NCI-H510A (cell line): ENCODE results near the gene CCT7.

Source experiments
- DNase-seq: peaks from one replicate; lab custom pipeline; 2025; lab: John Stamatoyannopoulos, UW

CCT7 gene

DNA sequence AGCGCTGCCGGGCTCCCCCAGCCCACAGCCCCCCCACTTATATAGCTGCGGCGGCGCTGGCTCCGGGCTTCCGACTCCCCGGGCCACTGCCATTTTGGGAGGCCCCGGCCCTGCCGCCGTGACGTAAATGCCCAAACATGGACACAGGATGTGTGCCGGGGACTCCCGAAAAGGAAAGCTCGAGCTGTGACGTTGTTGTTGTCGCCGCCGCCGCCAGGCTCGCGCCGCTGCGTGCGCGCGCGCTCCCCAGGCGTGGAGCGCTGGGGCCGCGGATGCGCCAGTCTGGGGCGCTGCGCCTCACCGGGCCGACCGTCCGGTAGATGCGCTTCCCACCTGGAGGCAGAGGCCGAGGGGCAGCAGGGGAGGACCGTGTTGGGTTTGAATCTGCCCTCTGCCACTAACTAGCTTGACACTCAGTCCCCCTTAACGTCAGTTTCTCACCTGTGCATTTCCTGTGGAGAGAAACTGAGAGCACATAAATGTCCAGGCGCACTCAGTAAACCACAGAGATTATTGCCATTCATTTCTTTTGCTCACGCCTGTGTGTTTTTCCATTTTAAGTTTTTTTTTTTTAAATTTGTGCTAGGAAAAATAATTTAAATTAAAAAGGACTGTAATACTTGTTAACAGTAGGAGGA lies 59.5 kb downstream of the CCT7 start, which contains the start of gene EGR4:
Gene EGR4, minus strand, starts transcription at position 15 of the 638 bp plus-strand sequence. CDS start 231 bp downstream, outside the sequence.
- DNase-seq, result peak; percentile 89

- no peak for DNase-seq
These were observed 60.1 kb downstream of the CCT7 start for GRCh38 chr2:73294239-73294638.

DNA sequence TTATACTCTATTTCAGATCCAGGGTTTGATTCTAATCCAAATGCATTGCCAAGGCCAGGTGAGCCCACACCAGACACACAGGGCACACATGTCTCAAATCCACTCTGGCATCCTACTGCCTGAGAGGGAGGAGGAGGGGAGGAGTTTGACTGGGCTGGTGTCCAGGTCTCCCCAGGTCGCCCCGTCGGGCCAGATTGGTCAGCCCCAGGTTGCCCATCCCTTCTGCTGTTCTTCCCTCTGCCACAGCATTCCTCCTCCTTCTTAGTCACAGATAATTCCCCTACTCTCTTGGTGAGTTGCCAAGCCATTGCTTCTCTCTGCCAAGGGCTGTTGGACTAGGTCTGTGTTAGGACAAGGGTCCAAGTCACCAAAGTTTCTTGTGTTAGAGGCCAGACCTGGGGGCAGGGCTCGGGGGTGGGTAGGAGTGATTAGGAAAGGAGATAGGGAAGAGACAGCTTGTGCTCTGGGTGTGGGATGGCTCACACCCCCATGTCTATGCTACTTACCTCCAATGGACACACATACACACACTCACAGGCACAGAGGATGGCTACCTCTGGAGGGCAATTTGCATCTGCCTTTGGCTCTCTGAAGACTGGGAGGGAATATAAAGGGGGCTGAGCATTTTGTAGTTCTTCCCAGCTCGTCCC lies 61.8 kb downstream of the CCT7 start:
- no peak for DNase-seq

DNA sequence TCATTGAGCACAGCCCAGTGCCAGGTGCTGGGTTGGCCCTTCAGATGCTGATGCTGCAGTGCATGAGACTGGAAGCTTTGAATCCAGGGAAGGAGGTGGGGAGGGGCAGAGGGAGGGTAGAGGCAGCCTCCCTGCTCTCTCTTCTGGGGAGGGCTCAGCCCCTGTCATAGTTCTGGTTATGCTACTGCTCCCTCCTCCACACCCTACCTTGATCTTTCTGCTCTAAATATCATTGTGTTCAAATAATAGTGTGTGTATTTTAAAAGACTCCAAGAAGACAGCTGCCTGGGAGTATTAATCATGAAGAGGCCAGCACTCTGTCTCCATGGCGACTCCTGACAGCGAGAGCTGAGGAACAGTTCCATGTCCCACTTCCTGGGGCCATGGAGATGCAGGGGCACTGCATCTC lies 63.0 kb downstream of the CCT7 start:
- DNase-seq, result peak; percentile 6

DNA sequence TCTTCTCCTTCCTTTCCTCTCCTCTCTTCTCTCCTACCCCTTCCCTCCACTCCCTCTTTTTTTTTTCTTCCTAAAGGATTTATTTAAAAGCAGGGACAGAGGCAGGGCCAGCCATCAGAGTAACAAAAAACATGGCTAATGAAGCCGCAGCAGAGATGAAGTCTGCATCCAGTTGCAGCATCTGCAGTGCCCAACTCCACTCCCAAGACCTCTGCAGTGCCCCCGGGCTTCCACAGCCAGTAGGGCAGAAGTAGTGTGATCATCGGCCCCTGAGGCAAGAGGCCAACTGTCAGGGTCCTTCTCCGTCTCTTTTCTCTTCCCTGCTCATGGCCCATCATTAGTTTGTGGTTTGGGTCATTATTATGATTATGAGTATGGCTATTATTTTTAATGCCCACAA lies 63.5 kb downstream of the CCT7 start:
- DNase-seq, result no peak

DNA sequence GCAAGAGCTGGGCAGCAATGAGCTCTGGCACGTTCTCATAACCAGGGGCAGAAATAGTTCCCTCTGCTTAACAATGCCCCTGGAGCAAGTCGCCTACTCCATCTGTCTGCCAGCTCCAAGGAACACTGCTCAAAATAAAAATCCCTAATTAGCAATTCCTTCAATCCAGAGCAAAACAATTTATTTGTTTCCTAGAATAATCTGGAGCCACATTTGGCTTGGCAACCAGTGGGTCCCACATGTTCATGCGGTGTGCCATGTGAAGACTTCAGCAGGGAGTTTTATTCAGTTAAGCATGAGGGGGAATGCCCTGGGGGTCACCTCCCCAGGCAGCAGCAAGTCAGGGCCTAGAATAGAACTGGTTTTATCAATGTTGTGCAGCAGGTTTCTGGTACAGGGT lies 66.8 kb downstream of the CCT7 start:
- DNase-seq, result no peak

DNA sequence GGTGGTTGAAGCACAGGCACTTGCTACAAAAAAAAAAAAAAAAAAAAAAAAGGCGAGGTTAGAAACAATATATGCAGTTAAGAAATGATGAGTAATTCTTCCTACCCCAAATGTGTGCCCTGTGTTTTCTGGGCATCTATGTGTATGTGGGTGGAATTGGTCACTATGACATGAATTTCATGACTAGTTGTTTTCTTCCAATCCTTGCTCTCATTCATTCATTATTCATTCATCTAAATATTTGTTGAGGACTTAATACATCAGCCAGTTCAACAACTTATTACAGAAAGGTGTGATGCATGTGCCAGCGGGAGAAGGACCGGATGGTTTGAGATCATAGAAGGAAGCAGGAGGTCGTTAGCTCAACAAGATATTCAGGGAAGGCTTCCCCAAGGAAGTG lies 67.5 kb downstream of the CCT7 start:
- DNase-seq, result no peak
